ENCODE data around the gene ALDH2.
"Not testable (repeated sequence)": the region's sequence is repeated elsewhere in the genome, so short reads cannot be mapped to it uniquely, and the experiment has no call there.

Gene ALDH2

GRCh38 chr12:111758120-111758561, 8.6 kb upstream of the ALDH2 start:
- Histone ChIP-seq H3K36me3 (ENCODE audit: control insufficient read depth in 5 of 5, insufficient read depth in 5 of 5, low read length in 5 of 5) (peaks cover 0 to 25% (median 15%) of the 10 kb centered on the region in 5 donors), H3K9ac (ENCODE audit: low read length in 5 of 5) (peak overlapping the region in 3 of 5 donors; percentile 35 to 59 (median 35)), H3K27ac (ENCODE audit: low read depth, low read length) (peak overlapping the region; percentile 86), H3K4me3 (ENCODE audit: low read depth in 1 of 5, low read length in 5 of 5) (no peak overlapping the region), H3K9me3 (ENCODE audit: control insufficient read depth in 5 of 5, low read length in 5 of 5) (no peaks in the 10 kb centered on the region), H3K4me1 (ENCODE audit: control insufficient read depth in 5 of 5, insufficient read depth in 5 of 5, low read length in 5 of 5) (peaks cover 3 to 61% (median 47%) of the 10 kb centered on the region in 5 donors), H3K27me3 (ENCODE audit: control insufficient read depth in 5 of 5, insufficient read depth in 4 of 5, low read length in 5 of 5) (no peaks in the 10 kb centered on the region)

- H3K27me3 ChIP-seq (ENCODE audit: control insufficient read depth in 5 of 5, insufficient read depth in 4 of 5, low read length in 5 of 5), result no peaks in the 10 kb centered on the region
- no peak overlapping the region for H3K27ac ChIP-seq (ENCODE audit: low read depth, low read length)
- H3K36me3 ChIP-seq (ENCODE audit: control insufficient read depth in 5 of 5, insufficient read depth in 5 of 5, low read length in 5 of 5), result peaks cover 0 to 20% (median 13%) of the 10 kb centered on the region in 5 donors
- no peaks in the 10 kb centered on the region for H3K9me3 ChIP-seq (ENCODE audit: control insufficient read depth in 5 of 5, low read length in 5 of 5)
- H3K4me3 ChIP-seq (ENCODE audit: low read depth in 1 of 5, low read length in 5 of 5), result no peak overlapping the region
- no peak overlapping the region for H3K9ac ChIP-seq (ENCODE audit: low read length in 5 of 5)
- H3K4me1 ChIP-seq (ENCODE audit: control insufficient read depth in 5 of 5, insufficient read depth in 5 of 5, low read length in 5 of 5), result peaks cover 1 to 50% (median 38%) of the 10 kb centered on the region in 5 donors
Observed at GRCh38 chr12:111759271-111759670, 7.5 kb upstream of the ALDH2 start.

GRCh38 chr12:111759991-111760390, 6.7 kb upstream of the ALDH2 start:
- no peaks in the 10 kb centered on the region for H3K9me3 ChIP-seq (ENCODE audit: control insufficient read depth in 5 of 5, low read length in 5 of 5)
- H3K27me3 ChIP-seq (ENCODE audit: control insufficient read depth in 5 of 5, insufficient read depth in 4 of 5, low read length in 5 of 5), result no peaks in the 10 kb centered on the region
- no peak overlapping the region for H3K9ac ChIP-seq (ENCODE audit: low read length in 5 of 5)
- H3K36me3 ChIP-seq (ENCODE audit: control insufficient read depth in 5 of 5, insufficient read depth in 5 of 5, low read length in 5 of 5), result peaks cover 0 to 15% (median 8%) of the 10 kb centered on the region in 5 donors
- peaks cover 0 to 42% (median 34%) of the 10 kb centered on the region in 5 donors for H3K4me1 ChIP-seq (ENCODE audit: control insufficient read depth in 5 of 5, insufficient read depth in 5 of 5, low read length in 5 of 5)
- H3K4me3 ChIP-seq (ENCODE audit: low read depth in 1 of 5, low read length in 5 of 5), result no peak overlapping the region
- no peak overlapping the region for H3K27ac ChIP-seq (ENCODE audit: low read depth, low read length)

GRCh38 chr12:111761099-111761498, 5.6 kb upstream of the ALDH2 start:
- H3K36me3 ChIP-seq (ENCODE audit: control insufficient read depth in 5 of 5, insufficient read depth in 5 of 5, low read length in 5 of 5), result peaks cover 0 to 6% (median 3%) of the 10 kb centered on the region in 5 donors
- H3K27ac ChIP-seq (ENCODE audit: low read depth, low read length), result no peak overlapping the region

GRCh38 chr12:111761706-111762105, 5.0 kb upstream of the ALDH2 start:
- no peaks in the 10 kb centered on the region for H3K36me3 ChIP-seq (ENCODE audit: control insufficient read depth in 5 of 5, insufficient read depth in 5 of 5, low read length in 5 of 5)
- H3K27me3 ChIP-seq (ENCODE audit: control insufficient read depth in 5 of 5, insufficient read depth in 4 of 5, low read length in 5 of 5), result no peaks in the 10 kb centered on the region
- no peak overlapping the region for H3K27ac ChIP-seq (ENCODE audit: low read depth, low read length)
- H3K4me1 ChIP-seq (ENCODE audit: control insufficient read depth in 5 of 5, insufficient read depth in 5 of 5, low read length in 5 of 5), result peaks cover 0 to 37% (median 35%) of the 10 kb centered on the region in 5 donors
- no peaks in the 10 kb centered on the region for H3K9me3 ChIP-seq (ENCODE audit: control insufficient read depth in 5 of 5, low read length in 5 of 5)
- no peak overlapping the region for H3K4me3 ChIP-seq (ENCODE audit: low read depth in 1 of 5, low read length in 5 of 5)
- H3K9ac ChIP-seq (ENCODE audit: low read length in 5 of 5), result no peak overlapping the region

More at GRCh38 chr12:111761099-111761498, 5.6 kb upstream of the ALDH2 start:
- Histone ChIP-seq H3K9me3 (ENCODE audit: control insufficient read depth in 5 of 5, low read length in 5 of 5) (no peaks in the 10 kb centered on the region), H3K9ac (ENCODE audit: low read length in 5 of 5) (no peak overlapping the region), H3K27me3 (ENCODE audit: control insufficient read depth in 5 of 5, insufficient read depth in 4 of 5, low read length in 5 of 5) (no peaks in the 10 kb centered on the region), H3K4me3 (ENCODE audit: low read depth in 1 of 5, low read length in 5 of 5) (no peak overlapping the region), H3K4me1 (ENCODE audit: control insufficient read depth in 5 of 5, insufficient read depth in 5 of 5, low read length in 5 of 5) (peaks cover 0 to 37% (median 36%) of the 10 kb centered on the region in 5 donors)

GRCh38 chr12:111763552-111763951, 3.2 kb upstream of the ALDH2 start:
- not testable (repeated sequence) for H3K27ac ChIP-seq (ENCODE audit: low read depth, low read length); H3K9ac ChIP-seq (ENCODE audit: low read length in 5 of 5); H3K36me3 ChIP-seq (ENCODE audit: control insufficient read depth in 5 of 5, insufficient read depth in 5 of 5, low read length in 5 of 5); H3K4me3 ChIP-seq (ENCODE audit: low read depth in 1 of 5, low read length in 5 of 5); H3K27me3 ChIP-seq (ENCODE audit: control insufficient read depth in 5 of 5, insufficient read depth in 4 of 5, low read length in 5 of 5); H3K9me3 ChIP-seq (ENCODE audit: control insufficient read depth in 5 of 5, low read length in 5 of 5)
- peaks cover 0 to 37% (median 34%) of the 10 kb centered on the region in 5 donors for H3K4me1 ChIP-seq (ENCODE audit: control insufficient read depth in 5 of 5, insufficient read depth in 5 of 5, low read length in 5 of 5)

- H3K4me3 ChIP-seq (ENCODE audit: low read depth in 1 of 5, low read length in 5 of 5), result no peak overlapping the region
Observed at GRCh38 chr12:111764120-111764821, 2.5 kb upstream of the ALDH2 start.

GRCh38 chr12:111767362-111768158, 827 bp downstream of the ALDH2 start:
- H3K27ac ChIP-seq (ENCODE audit: low read depth, low read length), result peak overlapping the region; percentile 86
- H3K27me3 ChIP-seq (ENCODE audit: control insufficient read depth in 5 of 5, insufficient read depth in 4 of 5, low read length in 5 of 5), result no peaks in the 10 kb centered on the region
- H3K4me1 ChIP-seq (ENCODE audit: control insufficient read depth in 5 of 5, insufficient read depth in 5 of 5, low read length in 5 of 5), result peaks cover 3 to 56% (median 53%) of the 10 kb centered on the region in 5 donors
- peak overlapping the region; percentile 42 to 89 (median 84) for H3K9ac ChIP-seq (ENCODE audit: low read length in 5 of 5)
- H3K9me3 ChIP-seq (ENCODE audit: control insufficient read depth in 5 of 5, low read length in 5 of 5), result no peaks in the 10 kb centered on the region
- peaks cover 0 to 10% (median 6%) of the 10 kb centered on the region in 5 donors for H3K36me3 ChIP-seq (ENCODE audit: control insufficient read depth in 5 of 5, insufficient read depth in 5 of 5, low read length in 5 of 5)
- peak overlapping the region; percentile 82 to 96 (median 84) for H3K4me3 ChIP-seq (ENCODE audit: low read depth in 1 of 5, low read length in 5 of 5)

More at GRCh38 chr12:111764120-111764821, 2.5 kb upstream of the ALDH2 start:
- Histone ChIP-seq H3K9me3 (ENCODE audit: control insufficient read depth in 5 of 5, low read length in 5 of 5) (no peaks in the 10 kb centered on the region), H3K36me3 (ENCODE audit: control insufficient read depth in 5 of 5, insufficient read depth in 5 of 5, low read length in 5 of 5) (no peaks in the 10 kb centered on the region), H3K27me3 (ENCODE audit: control insufficient read depth in 5 of 5, insufficient read depth in 4 of 5, low read length in 5 of 5) (no peaks in the 10 kb centered on the region), H3K27ac (ENCODE audit: low read depth, low read length) (no peak overlapping the region), H3K4me1 (ENCODE audit: control insufficient read depth in 5 of 5, insufficient read depth in 5 of 5, low read length in 5 of 5) (peaks cover 2 to 41% (median 38%) of the 10 kb centered on the region in 5 donors), H3K9ac (ENCODE audit: low read length in 5 of 5) (no peak overlapping the region)

GRCh38 chr12:111768159-111768895, 1.6 kb downstream of the ALDH2 start:
- Histone ChIP-seq H3K27ac (ENCODE audit: low read depth, low read length) (peak overlapping the region; percentile 86), H3K36me3 (ENCODE audit: control insufficient read depth in 5 of 5, insufficient read depth in 5 of 5, low read length in 5 of 5) (peaks cover 0 to 10% (median 6%) of the 10 kb centered on the region in 5 donors), H3K4me1 (ENCODE audit: control insufficient read depth in 5 of 5, insufficient read depth in 5 of 5, low read length in 5 of 5) (peaks cover 6 to 64% (median 59%) of the 10 kb centered on the region in 5 donors), H3K9ac (ENCODE audit: low read length in 5 of 5) (peak overlapping the region in 4 of 5 donors; percentile 39 to 89 (median 86)), H3K4me3 (ENCODE audit: low read depth in 1 of 5, low read length in 5 of 5) (peak overlapping the region; percentile 82 to 96 (median 84)), H3K27me3 (ENCODE audit: control insufficient read depth in 5 of 5, insufficient read depth in 4 of 5, low read length in 5 of 5) (no peaks in the 10 kb centered on the region), H3K9me3 (ENCODE audit: control insufficient read depth in 5 of 5, low read length in 5 of 5) (no peaks in the 10 kb centered on the region)

All from subcutaneous abdominal adipose tissue (tissue), 5 donors.